NCI-H2029 (cell line): ENCODE measurements around the gene ROR2.

ENCODE experiments used
- DNase-seq: peaks from one replicate; lab custom pipeline; 2025; lab: John Stamatoyannopoulos, UW

The ROR2 gene

DNA sequence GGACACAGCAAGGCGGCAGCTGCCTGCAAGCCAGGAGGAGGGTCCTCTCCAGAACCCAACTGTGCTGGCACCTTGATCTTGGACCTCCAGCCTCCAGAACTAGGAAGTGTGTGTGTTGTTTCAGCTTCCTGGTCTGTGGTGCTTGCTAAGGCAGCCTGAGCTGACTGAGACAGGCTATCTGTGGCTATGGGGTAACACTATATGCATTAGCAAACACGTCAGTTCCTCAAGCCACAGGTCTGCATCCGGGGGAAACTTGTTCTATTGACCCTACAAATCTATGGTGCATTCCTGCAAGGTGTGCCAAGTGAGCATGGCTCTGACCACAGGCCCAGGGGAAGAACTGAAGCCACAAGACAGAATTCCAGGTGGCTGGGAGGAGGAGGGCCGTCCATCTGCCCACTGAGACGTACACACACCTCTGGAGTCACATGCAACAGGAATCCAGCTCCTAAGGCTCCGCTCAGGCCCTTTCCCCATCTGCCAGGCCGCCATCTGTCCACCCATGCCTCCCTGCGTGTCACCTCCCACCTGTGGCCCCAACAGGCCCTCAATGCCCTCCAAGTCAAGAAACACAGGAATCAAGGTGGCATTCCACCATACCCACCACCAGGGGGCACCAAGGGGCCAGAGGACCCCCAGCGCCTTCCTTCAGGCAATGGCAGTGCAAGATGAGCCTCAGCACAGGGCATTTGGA lies 174.9 kb downstream of the ROR2 start:
- peak; percentile 41 for DNase-seq

- no peak for DNase-seq
Observed at GRCh38 chr9:91773156-91773555, 176.9 kb downstream of the ROR2 start.

- DNase-seq: no peak
Observed at GRCh38 chr9:91771864-91772263, 178.2 kb downstream of the ROR2 start.

DNA sequence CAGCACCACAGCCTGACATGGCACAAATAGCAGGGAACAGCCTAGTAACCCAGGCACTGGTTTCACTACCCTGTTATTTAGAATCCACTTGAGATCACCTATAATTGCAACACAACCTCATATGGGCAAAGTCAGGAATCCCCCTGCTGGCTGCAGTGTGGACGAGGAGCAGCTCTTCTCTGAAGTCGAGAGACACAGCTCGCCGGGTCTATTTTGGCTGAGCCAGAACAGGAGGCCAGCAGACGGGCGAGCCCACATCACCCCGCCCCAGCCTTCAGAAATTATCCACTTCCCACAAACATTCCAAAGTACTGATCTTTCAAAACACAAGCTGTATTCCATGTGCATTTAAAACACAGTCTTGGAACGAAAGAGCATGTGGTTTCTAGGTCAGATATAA lies 179.0 kb downstream of the ROR2 start:
- DNase-seq: no peak

DNA sequence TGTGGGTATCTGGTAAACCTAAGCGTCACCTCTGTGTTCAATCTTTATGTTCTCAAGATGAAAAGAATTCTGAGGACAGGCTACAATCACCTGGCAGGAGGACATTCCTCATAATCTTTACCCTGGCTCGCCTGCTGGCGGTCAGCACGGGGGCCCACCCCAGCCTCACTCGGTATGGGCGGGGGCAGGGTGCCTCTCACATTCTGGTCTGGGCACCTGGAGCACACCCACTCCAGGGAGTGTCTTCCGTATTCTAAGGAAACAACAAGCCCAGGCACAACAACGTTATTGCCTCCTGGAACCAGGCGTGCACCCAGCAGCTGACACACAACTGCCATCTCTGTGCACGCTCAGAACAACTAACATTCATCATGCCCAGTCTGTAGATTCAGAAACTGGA lies 179.8 kb downstream of the ROR2 start:
- DNase-seq: no peak

- no peak for DNase-seq
Observed at GRCh38 chr9:91768977-91769916, 180.8 kb downstream of the ROR2 start.

GRCh38 chr9:91768507-91768906 lies 181.5 kb downstream of the ROR2 start:
- no peak for DNase-seq

GRCh38 chr9:91766315-91767069 lies 183.5 kb downstream of the ROR2 start:
- no peak for DNase-seq

GRCh38 chr9:91765296-91765695 lies 184.7 kb downstream of the ROR2 start:
- no peak for DNase-seq

- no peak for DNase-seq
Observed at GRCh38 chr9:91764661-91765060, 185.4 kb downstream of the ROR2 start.

GRCh38 chr9:91761362-91761761 lies 188.7 kb downstream of the ROR2 start:
- no peak for DNase-seq

DNA sequence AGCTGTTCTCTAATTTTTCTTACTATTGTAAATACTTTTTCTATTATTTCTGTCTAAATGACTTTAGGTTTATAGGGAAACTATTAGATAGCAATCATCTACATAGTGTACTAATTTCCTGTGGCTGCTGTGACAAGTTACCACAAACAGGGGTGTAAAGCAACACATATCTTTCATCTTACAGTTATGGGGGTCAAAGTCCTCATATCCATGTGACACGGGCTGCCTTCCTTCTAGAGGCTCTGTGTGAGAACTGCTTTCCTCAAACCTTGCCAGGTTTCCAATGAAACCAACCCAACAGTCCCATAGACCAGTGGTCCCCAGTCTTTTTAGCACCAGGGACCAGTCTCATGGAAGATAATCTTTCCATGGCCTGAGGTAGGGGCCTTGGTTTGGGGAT lies 189.1 kb downstream of the ROR2 start:
- DNase-seq: no peak

- no peak for DNase-seq
Observed at GRCh38 chr9:91758491-91758981, 191.5 kb downstream of the ROR2 start.

DNA sequence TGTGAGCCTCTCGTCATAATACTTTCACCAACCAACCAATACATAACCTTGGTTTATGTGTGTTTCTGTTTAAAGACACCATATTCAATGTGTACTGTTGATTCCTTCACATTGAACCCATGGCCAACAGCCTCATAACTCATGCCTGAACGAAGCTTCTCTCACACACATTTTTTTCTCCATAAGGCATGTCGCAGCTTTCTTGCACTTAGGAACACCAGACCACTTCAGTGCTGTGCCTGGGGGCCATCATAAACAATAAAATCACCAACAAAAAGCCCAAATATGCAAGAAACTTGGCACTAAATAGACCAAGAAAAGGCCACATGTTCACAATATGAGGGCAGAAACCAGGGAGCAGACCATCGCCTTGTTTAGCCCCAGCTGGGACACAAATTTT lies 192.2 kb downstream of the ROR2 start:
- no peak for DNase-seq

GRCh38 chr9:91756510-91756780 lies 193.6 kb downstream of the ROR2 start:
- no peak for DNase-seq

DNA sequence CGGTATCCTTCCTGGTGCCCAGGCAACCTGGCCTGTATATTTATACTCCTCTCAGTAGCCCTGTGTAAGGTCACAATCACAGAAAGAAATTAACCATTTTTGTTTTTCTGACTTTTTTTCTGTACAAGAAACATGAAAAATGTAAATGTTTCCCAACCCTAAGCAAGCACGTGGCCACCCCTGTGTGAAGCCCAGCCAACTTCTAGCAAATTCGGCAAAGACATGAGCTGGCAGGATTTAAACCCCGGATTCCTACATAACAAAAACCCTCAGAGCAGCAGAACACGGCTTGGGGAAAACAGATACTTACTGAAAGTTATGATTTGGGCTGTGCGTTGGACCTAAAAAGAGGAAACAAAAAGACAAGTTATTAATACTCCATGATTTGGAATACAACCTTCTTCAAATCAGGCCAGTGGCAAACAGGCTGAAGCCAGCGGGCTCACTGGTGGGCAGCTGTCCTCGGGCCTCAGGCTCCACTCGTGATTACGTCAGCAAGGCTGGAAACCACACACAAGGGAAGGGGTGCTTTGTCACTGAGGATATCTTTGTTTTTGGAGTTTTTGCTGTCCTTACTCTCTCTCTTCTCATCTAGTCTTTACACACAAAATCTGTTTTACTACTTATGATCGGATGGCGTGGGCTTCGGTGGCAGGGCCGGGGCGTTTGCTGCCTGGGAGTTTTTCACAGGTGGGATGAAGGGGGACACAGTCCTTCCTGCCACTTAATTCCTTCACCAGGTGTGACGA lies 194.1 kb downstream of the ROR2 start:
- DNase-seq: no peak

GRCh38 chr9:91753711-91754110 lies 196.3 kb downstream of the ROR2 start:
- DNase-seq: no peak

DNA sequence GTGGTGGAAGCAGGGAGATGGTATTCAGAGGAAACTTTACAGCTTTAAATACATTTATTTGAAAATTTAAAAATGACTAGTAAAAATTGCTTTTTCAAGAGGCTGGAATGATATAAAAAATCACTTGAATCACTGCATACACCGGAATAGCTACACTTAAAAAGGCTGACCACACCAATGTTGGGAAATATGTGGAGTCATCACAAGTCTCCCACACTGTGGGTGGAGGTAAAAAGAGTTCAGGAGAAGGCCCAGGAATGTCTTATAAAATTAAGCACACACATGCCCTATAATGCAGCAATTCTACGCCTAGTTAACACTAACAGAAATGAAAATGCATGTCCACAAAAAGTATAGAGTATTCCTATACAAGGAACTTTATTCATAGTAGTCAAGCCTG lies 198.1 kb downstream of the ROR2 start:
- no peak for DNase-seq

- DNase-seq: no peak
Observed at GRCh38 chr9:91750343-91750742, 199.7 kb downstream of the ROR2 start.

DNA sequence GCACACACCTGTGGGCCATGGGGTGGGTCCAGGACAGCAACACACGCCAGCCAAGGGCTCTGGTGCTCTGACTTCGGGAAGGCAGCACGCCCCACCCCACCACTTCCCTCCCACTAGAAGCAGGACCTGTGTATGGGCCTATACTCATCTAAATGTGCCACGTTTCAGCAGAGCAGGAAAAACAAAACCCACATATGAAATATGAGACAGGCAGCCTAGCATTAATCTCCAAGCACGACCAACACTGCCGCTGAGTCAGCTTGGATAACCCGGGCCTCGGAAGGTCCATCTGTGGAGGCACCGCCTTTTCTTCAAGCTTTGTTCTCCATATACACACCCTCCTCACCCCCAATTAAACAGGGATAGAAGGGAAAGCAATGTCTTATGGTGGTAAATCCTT lies 203.1 kb downstream of the ROR2 start:
- DNase-seq: no peak

DNA sequence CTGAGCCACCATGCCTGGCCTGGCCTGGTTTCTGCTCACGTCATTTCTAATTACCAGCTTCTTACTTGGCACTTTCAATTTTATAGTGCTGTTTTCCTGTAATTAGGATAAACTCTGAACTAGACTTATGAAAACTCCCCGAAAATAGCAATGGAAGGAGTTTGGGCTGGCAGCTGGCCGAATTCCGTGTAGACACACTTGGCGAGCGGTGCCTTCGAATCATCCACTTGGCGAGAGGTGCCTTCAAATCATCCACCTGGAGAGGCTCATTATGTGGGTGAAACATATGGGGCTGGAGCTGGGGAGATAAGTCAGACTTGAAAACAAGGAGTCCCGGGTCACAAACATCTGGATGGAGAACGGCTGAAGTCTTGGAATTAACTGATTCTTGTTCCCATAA lies 203.7 kb downstream of the ROR2 start:
- no peak for DNase-seq

- DNase-seq: no peak
Observed at GRCh38 chr9:91744114-91744513, 205.9 kb downstream of the ROR2 start.
